ENCODE results near the gene VPS16. TPM values are rescaled to one million over a fixed set of nuclear protein-coding genes. Genes with fewer than 3 reads are reported as not detected.

Gene VPS16
- total and polyA plus RNA-seq, 11 donors: 13.9 to 28.6 (median 19.7) TPM

- H3K27me3 ChIP-seq: no peaks in the 10 kb centered on the region
- TF ChIP-seq POLR2A (IDR thresholded peaks at IDR 0.05) (no peak), CTCF (IDR thresholded peaks at IDR 0.05) (no peak)
- H3K4me3 ChIP-seq: peak overlapping the region; percentile 62 to 100 (median 84)
- peaks cover 0 to 2% (median 0%) of the 10 kb centered on the region in 9 donors for H3K36me3 ChIP-seq
- ATAC-seq (peak in 3 of 4 donors; percentile 6 to 20 (median 12)), DNase-seq (peak in 1 of 5 donors; percentile 62)
- 20 to 35% (median 28%) methylated on average over 26 to 34 of the region's 34 CpGs for WGBS, 4 donors
- intact Hi-C loops (cut with DNase I): loop anchor here in 3 of 10 donors (2.0 to 10.0 kb wide), 3 partner anchors 31 to 130 kb away; partner anchors contain the start of genes PCED1A (in 1 of the 3) and VPS16 (in 1 of the 3)
- H3K9me3 ChIP-seq: no peaks in the 10 kb centered on the region
- H3K27ac ChIP-seq: peak overlapping the region in 4 of 12 donors; percentile 80 to 92 (median 86)
- H3K4me1 ChIP-seq: peaks cover 0 to 56% (median 31%) of the 10 kb centered on the region in 12 donors
Measured at GRCh38 chr20:2871661-2872458, 31.3 kb downstream of the VPS16 start.

GRCh38 chr20:2872459-2873009 lies 32.0 kb downstream of the VPS16 start:
- H3K27ac ChIP-seq: peak overlapping the region in 9 of 12 donors; percentile 41 to 92 (median 80)
- ATAC-seq: peak; percentile 35 to 61 (median 47)
- H3K9me3 ChIP-seq: no peaks in the 10 kb centered on the region
- no peaks in the 10 kb centered on the region for H3K27me3 ChIP-seq
- intact Hi-C loops (cut with DNase I): loop anchor here in 3 of 10 donors (1.0 to 10.0 kb wide), 4 partner anchors 32 to 130 kb away; partner anchors contain the start of genes PCED1A (in 2 of the 3) and VPS16 (in 2 of the 3)
- TF ChIP-seq POLR2A (IDR thresholded peaks at IDR 0.05) (no peak), CTCF (IDR thresholded peaks at IDR 0.05) (peak in 8 of 12 donors; percentile 5 to 46 (median 24))
- 0% methylated on average over 5 to 49 of the region's 49 CpGs for WGBS, 4 donors
- H3K4me3 ChIP-seq: peak overlapping the region; percentile 62 to 100 (median 84)
- DNase-seq: peak; percentile 46 to 83 (median 58)
- peaks cover 0 to 54% (median 31%) of the 10 kb centered on the region in 12 donors for H3K4me1 ChIP-seq
- H3K36me3 ChIP-seq: no peaks in the 10 kb centered on the region

- Histone ChIP-seq H3K9me3 (no peaks in the 10 kb centered on the region), H3K27ac (peak within 1 kb of the TSS; percentile 70 to 92 (median 80)), H3K4me1 (peaks cover 0 to 52% (median 31%) of the 10 kb centered on the region in 12 donors), H3K4me3 (peak within 1 kb of the TSS; percentile 62 to 100 (median 84)), H3K36me3 (no peaks in the 10 kb centered on the region), H3K27me3 (no peaks in the 10 kb centered on the region)
- ATAC-seq (peak; percentile 97 to 98 (median 97)), DNase-seq (peak; percentile 94 to 96 (median 95))
- WGBS, 4 donors: 0 to 1% (median 0%) methylated on average over 30 to 83 of the region's 83 CpGs
- intact Hi-C loops (cut with DNase I): loop anchor here in 3 of 10 donors (1.0 to 10.0 kb wide), 4 partner anchors 32 to 129 kb away; partner anchors contain the start of genes PCED1A (in 2 of the 3) and VPS16 (in 2 of the 3)
- peak in 1 of 12 donors; percentile 4 for TF ChIP-seq CTCF (IDR thresholded peaks at IDR 0.05)
- TF ChIP-seq POLR2A (IDR thresholded peaks at IDR 0.05): peak; percentile 15 to 95
Measured at GRCh38 chr20:2873010-2873746, 32.6 kb downstream of the VPS16 start, which contains the start of gene PTPRA. Gene PTPRA (plus strand): TSS chr20:2873481. CDS start chr20:2964278, 90,797 bp downstream.

Measured in heart left ventricle (tissue), 16 donors.